Activated B cell treated with CpG ODN at 0.5 μM for 24 hours (primary cell): Measurements from ENCODE around the gene STAMBPL1. TPM values are rescaled to one million over a fixed set of nuclear protein-coding genes. Genes with fewer than 3 reads are reported as not detected.
A peak's percentile ranks its signal among the peaks of the same experiment; 100 is the strongest.

ENCODE experiments used
- ATAC-seq: fragments of 200-7000 bp; cut with Tn5 transposase; one replicate; pipeline ENCODE4 v1.10.0; 2021; ENCODE audit warnings: low read depth, mild to moderate bottlenecking, moderate library complexity
- CTCF ChIA-PET: fragments of 350-600 bp; sonication (Branson Sonifier 250); formaldehyde crosslinking; loops from one replicate; lab custom pipeline; 2021; ENCODE audit warnings: antibody characterized with exemption; lab: Charles Lee
- POLR2A ChIA-PET: fragments of 350-600 bp; sonication (Branson Sonifier 250); formaldehyde crosslinking; loops from one replicate; lab custom pipeline; 2021; ENCODE audit warnings: antibody characterized with exemption; lab: Charles Lee
- DNase-seq: peaks from one replicate; pipeline ENCODE4 v3.0.0; 2022
- H3K27ac Mint-ChIP-seq: one replicate; pipeline ENCODE4 v1.8.0; 2020; ENCODE audit warnings: mixed read lengths
- H3K27me3 Mint-ChIP-seq: one replicate; pipeline ENCODE4 v1.8.0; 2021; ENCODE audit warnings: mixed read lengths
- H3K36me3 Mint-ChIP-seq: one replicate; pipeline ENCODE4 v1.8.0; 2021; ENCODE audit warnings: low read depth, mixed read lengths
- H3K4me1 Mint-ChIP-seq: one replicate; pipeline ENCODE4 v1.8.0; 2021; ENCODE audit warnings: mixed read lengths
- H3K4me3 Mint-ChIP-seq: one replicate; pipeline ENCODE4 v1.8.0; 2020; ENCODE audit warnings: mild to moderate bottlenecking, mixed read lengths
- H3K9me3 Mint-ChIP-seq: one replicate; pipeline ENCODE4 v1.8.0; 2020; ENCODE audit warnings: mixed read lengths
- CTCF ChIP-seq: fragments of 200-600 bp; IDR thresholded peaks from one replicate; pipeline ENCODE4 v1.8.0; 2022; ENCODE audit warnings: antibody characterized with exemption, mild to moderate bottlenecking
- intact Hi-C: fragments of 100-400 bp; cut with micrococcal nuclease; formaldehyde crosslinking; loops from one replicate; pipeline ENCODE4 v1.15.1; 2024
- total RNA-seq: library from RNA; stranded (reverse); gene quantifications from 2 replicates; pipeline ENCODE4 v1.2.3, GENCODE V29; 2022

Gene STAMBPL1
- total RNA-seq, 1 donor from 2014 or later = 44.5 TPM

- DNase-seq (no peak), ATAC-seq (peak; percentile 76)
- Mint-ChIP-seq H3K27me3 (no peaks in the 10 kb centered on the region), H3K36me3 (peaks cover 15% of the 10 kb centered on the region), H3K4me3 (no peak overlapping the region), H3K27ac (peak overlapping the region; percentile 64), H3K4me1 (peaks cover 32% of the 10 kb centered on the region), H3K9me3 (no peaks in the 10 kb centered on the region)
- ChIA-PET POLR2A (interaction anchor here (1.0 to 3.3 kb wide), 9 partner anchors 31 to 98 kb away, joined by 3 to 33 read pairs (median 6); partner anchors contain the start of genes FAS and STAMBPL1), CTCF (interaction anchor here (0.6 to 12.3 kb wide), 34 partner anchors 9 to 540 kb away, joined by 3 to 449 read pairs (median 5); partner anchors contain the start of genes FAS and STAMBPL1)
- peak; percentile 86 for TF ChIP-seq CTCF
- intact Hi-C loops = loop anchor here (1.0 to 10.0 kb wide), 6 partner anchors 32 to 632 kb away; partner anchors contain the start of gene STAMBPL1
Measured at GRCh38 chr10:88932539-88933256, 52.7 kb downstream of the STAMBPL1 start.

DNA sequence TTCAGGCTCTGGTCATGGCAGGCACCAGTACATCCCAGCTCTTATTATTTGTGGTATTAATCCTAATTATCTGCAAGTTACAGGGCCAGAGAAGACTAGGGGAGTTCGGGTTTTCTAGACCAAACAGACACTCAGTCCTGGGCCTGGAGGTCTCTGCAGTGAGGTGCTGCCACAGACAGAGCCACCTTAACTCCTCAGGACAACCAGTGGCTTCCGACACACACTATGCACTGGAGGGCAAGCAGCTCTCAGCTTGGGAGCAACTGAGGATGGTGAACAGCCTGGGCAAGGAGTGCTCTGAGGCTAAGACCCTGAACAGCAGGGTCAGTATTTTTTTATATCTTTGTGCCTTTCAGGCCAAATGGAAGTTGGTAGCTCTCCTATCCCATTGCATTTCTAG is 53.5 kb downstream of the STAMBPL1 start:
- ChIA-PET POLR2A (interaction anchor here (1.2 to 3.3 kb wide), 6 partner anchors 32 to 99 kb away, joined by 3 to 33 read pairs (median 7); partner anchors contain the start of gene STAMBPL1), CTCF (interaction anchor here (0.9 to 12.3 kb wide), 29 partner anchors 10 to 368 kb away, joined by 3 to 449 read pairs (median 7); partner anchors contain the start of genes FAS and STAMBPL1)
- intact Hi-C loops = loop anchor here (2.0 to 10.0 kb wide), 4 partner anchors 33 to 631 kb away; no protein-coding TSS in a partner anchor
- ATAC-seq = no peak
- Mint-ChIP-seq H3K36me3 (peaks cover 16% of the 10 kb centered on the region), H3K4me3 (no peak overlapping the region), H3K27me3 (no peaks in the 10 kb centered on the region), H3K4me1 (peaks cover 32% of the 10 kb centered on the region), H3K27ac (no peak overlapping the region), H3K9me3 (no peaks in the 10 kb centered on the region)
- no peak for DNase-seq
- no peak for TF ChIP-seq CTCF

DNA sequence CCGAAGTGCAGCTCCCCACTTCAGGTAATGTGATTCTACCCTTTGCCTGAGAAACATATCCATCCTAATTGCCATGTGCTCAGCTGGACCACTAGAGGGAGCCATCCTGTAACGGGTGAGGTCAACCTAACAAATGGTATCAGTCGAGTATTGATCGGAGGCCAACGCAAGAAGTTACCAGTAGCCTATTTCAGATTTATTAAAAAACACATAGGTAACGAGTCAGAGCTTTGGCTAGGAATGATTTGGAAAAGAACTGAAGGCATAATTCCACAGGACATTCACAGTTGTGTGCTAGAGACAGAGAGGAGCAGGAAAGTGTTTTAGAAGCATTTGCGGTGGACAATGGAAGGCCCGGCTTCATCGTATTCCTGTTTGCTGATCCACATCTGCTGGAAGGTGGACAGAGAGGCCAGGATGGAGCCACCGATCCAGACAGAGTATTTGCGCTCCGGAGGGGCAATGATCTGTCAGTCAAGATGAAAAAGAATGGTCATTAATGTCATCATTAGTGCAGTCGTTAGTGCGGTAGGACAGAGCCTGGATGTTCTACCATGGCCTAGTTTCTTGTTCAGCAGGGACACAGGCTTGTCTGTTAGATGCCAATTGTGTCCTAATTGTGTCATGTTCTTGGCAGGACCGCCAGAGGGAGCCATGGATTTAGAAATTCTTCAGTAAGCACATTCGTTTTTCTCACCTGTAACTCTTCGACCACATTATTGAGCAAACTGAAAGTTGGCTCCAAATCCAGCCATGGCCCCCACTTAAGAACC is 55.0 kb downstream of the STAMBPL1 start:
- no peaks in the 10 kb centered on the region for H3K27me3 Mint-ChIP-seq
- CTCF ChIA-PET = interaction anchor here (0.7 to 12.3 kb wide), 31 partner anchors 10 to 309 kb away, joined by 3 to 449 read pairs (median 7); partner anchors contain the start of genes CH25H, FAS and STAMBPL1
- DNase-seq (peak; percentile 22), ATAC-seq (peak; percentile 79)
- peak; percentile 99 for TF ChIP-seq CTCF
- H3K9me3 Mint-ChIP-seq = no peaks in the 10 kb centered on the region
- peaks cover 20% of the 10 kb centered on the region for H3K36me3 Mint-ChIP-seq
- peaks cover 32% of the 10 kb centered on the region for H3K4me1 Mint-ChIP-seq
- intact Hi-C loops = loop anchor here (1.0 to 10.0 kb wide), 9 partner anchors 10 to 630 kb away; partner anchors contain the start of gene FAS
- H3K27ac Mint-ChIP-seq = peak overlapping the region; percentile 62
- peak overlapping the region; percentile 13 for H3K4me3 Mint-ChIP-seq
- POLR2A ChIA-PET = interaction anchor here (0.6 to 1.5 kb wide), 3 partner anchors 99 to 997 kb away, joined by 3 to 6 read pairs (median 3); no protein-coding TSS in a partner anchor

- no peaks in the 10 kb centered on the region for H3K27me3 Mint-ChIP-seq
- H3K4me3 Mint-ChIP-seq = no peak overlapping the region
- POLR2A ChIA-PET = interaction anchor here (1.0 kb wide), 1 partner anchor 19 kb away, joined by 5 read pairs; no protein-coding TSS in a partner anchor
- intact Hi-C loops = loop anchor here (10.0 kb wide), 1 partner anchor 628 kb away; no protein-coding TSS in a partner anchor
- no peaks in the 10 kb centered on the region for H3K9me3 Mint-ChIP-seq
- DNase-seq (no peak), ATAC-seq (no peak)
- H3K4me1 Mint-ChIP-seq = peaks cover 29% of the 10 kb centered on the region
- H3K27ac Mint-ChIP-seq = no peak overlapping the region
- TF ChIP-seq CTCF = no peak
- CTCF ChIA-PET = interaction anchor here (0.7 to 12.3 kb wide), 12 partner anchors 9 to 287 kb away, joined by 3 to 449 read pairs (median 4); partner anchors contain the start of gene FAS
- peaks cover 26% of the 10 kb centered on the region for H3K36me3 Mint-ChIP-seq
Measured at GRCh38 chr10:88936656-88937055, 56.6 kb downstream of the STAMBPL1 start.
